Right cardiac atrium (tissue), 5 donors: ENCODE data around the gene PCSK2. TPM values are rescaled to one million over a fixed set of nuclear protein-coding genes. Genes with fewer than 3 reads are reported as not detected.

Experiments used
- ATAC-seq, 2 donors: fragments of 200-7000 bp; cut with Tn5 transposase; one replicate each; pipeline versions ENCODE4 v1.8.0 to v1.9.1; 2020; ENCODE audit warnings: moderate library complexity in 2 of 2, mild to moderate bottlenecking in 1 of 2
- DNase-seq, 3 donors: peaks; one replicate each; pipeline ENCODE4 v3.0.0-alpha.2; 2020
- H3K27ac ChIP-seq: one replicate; pipeline ENCODE4 v1.5.1; 2013; ENCODE audit warnings: mild to moderate bottlenecking, low read length, control low read depth, moderate library complexity
- H3K27me3 ChIP-seq: one replicate; pipeline ENCODE4 v1.6.1; 2013; ENCODE audit not compliant: control insufficient read depth, insufficient read depth
- H3K4me1 ChIP-seq: one replicate; pipeline ENCODE4 v1.6.1; 2013; ENCODE audit warnings: low read length; ENCODE audit not compliant: control insufficient read depth, insufficient read depth
- H3K4me3 ChIP-seq: one replicate; pipeline ENCODE4 v1.5.1; 2013; ENCODE audit warnings: low read length, control low read depth
- H3K9me3 ChIP-seq: one replicate; pipeline ENCODE4 v1.6.1; 2013; ENCODE audit warnings: low read length; ENCODE audit not compliant: control insufficient read depth
- WGBS: extraction: QIAGEN DNeasy Blood & Tissue Kit; methylation state at CpG from one replicate; pipeline ENCODE4 v1.1.7; 2013; 5-methylcytosine and 5-hydroxymethylcytosine counted together
- intact Hi-C, 4 donors: fragments of 100-400 bp; cut with DNase I; formaldehyde crosslinking; loops; one replicate each; pipeline versions ENCODE4 v1.11.0 to v1.14.0; 2022 to 2023
- polyA plus RNA-seq: library from polyadenylated mRNA; stranded (reverse); fragments of 200-250 nt; gene quantifications from one replicate; pipeline ENCODE4 v1.2.3, GENCODE V29; 2013
- total RNA-seq, 4 donors: library from RNA; stranded (reverse); fragmentation: NEBNext Ultra II Directional; extraction: Animal tissue kit (Norgen Biotek cat#: 25700); gene quantifications; one replicate each; pipeline ENCODE4 v1.2.1, GENCODE V29; 2021
- donor health status: healthy with polysubstance abuse.
- donor health status: DM: no; HTN: yes; CAD: no.
- donor health status: DM: no; HTN: no; CAD: no.
- donor health status: DM: no; HTN: yes; CAD: no; lungs with severe emphysema.
- donor health status: DM: yes; HTN: yes; CAD: no.

PCSK2 gene
- total and polyA plus RNA-seq, 5 donors, result 1.1 to 3.2 (median 1.9) TPM

GRCh38 chr20:17466641-17467040, 239.8 kb downstream of the PCSK2 start:
- ATAC-seq, result no peak
- 79% methylated on average over 7 of the region's 7 CpGs for WGBS
- intact Hi-C loops, result no loop called here

GRCh38 chr20:17467120-17467655, 240.3 kb downstream of the PCSK2 start:
- Histone ChIP-seq H3K4me3 (no peak overlapping the region), H3K9me3 (no peaks in the 10 kb centered on the region), H3K27me3 (no peaks in the 10 kb centered on the region), H3K27ac (no peak overlapping the region), H3K4me1 (no peaks in the 10 kb centered on the region)
- DNase-seq (no peak), ATAC-seq (no peak)
- WGBS, result 82% methylated on average over 4 of the region's 4 CpGs
- intact Hi-C loops, result no loop called here

More at GRCh38 chr20:17466641-17467040, 239.8 kb downstream of the PCSK2 start:
- H3K27ac ChIP-seq, result no peak overlapping the region
- no peak for DNase-seq
- no peaks in the 10 kb centered on the region for H3K27me3 ChIP-seq
- no peaks in the 10 kb centered on the region for H3K9me3 ChIP-seq
- no peaks in the 10 kb centered on the region for H3K4me1 ChIP-seq
- no peak overlapping the region for H3K4me3 ChIP-seq

GRCh38 chr20:17468073-17468840, 241.4 kb downstream of the PCSK2 start:
- WGBS, result 75% methylated on average over 24 of the region's 24 CpGs
- no peaks in the 10 kb centered on the region for H3K4me1 ChIP-seq
- DNase-seq (no peak), ATAC-seq (no peak)
- H3K4me3 ChIP-seq, result no peak overlapping the region
- intact Hi-C loops, result no loop called here
- H3K27me3 ChIP-seq, result no peaks in the 10 kb centered on the region
- no peak overlapping the region for H3K27ac ChIP-seq
- no peaks in the 10 kb centered on the region for H3K9me3 ChIP-seq

GRCh38 chr20:17469246-17470030, 242.6 kb downstream of the PCSK2 start:
- ATAC-seq, result no peak

GRCh38 chr20:17470521-17470920, 243.7 kb downstream of the PCSK2 start:
- no peak overlapping the region for H3K4me3 ChIP-seq
- intact Hi-C loops, result no loop called here
- no peaks in the 10 kb centered on the region for H3K4me1 ChIP-seq
- H3K9me3 ChIP-seq, result no peaks in the 10 kb centered on the region
- DNase-seq, result no peak
- H3K27me3 ChIP-seq, result no peaks in the 10 kb centered on the region
- no peak for ATAC-seq
- H3K27ac ChIP-seq, result no peak overlapping the region
- WGBS, result 85% methylated on average over 5 of the region's 5 CpGs

More at GRCh38 chr20:17469246-17470030, 242.6 kb downstream of the PCSK2 start:
- intact Hi-C loops, result no loop called here
- Histone ChIP-seq H3K27ac (no peak overlapping the region), H3K4me3 (no peak overlapping the region), H3K9me3 (no peaks in the 10 kb centered on the region), H3K27me3 (no peaks in the 10 kb centered on the region), H3K4me1 (no peaks in the 10 kb centered on the region)
- 83% methylated on average over 7 of the region's 7 CpGs for WGBS
- no peak for DNase-seq

- WGBS, result 70% methylated on average over 9 of the region's 9 CpGs
- intact Hi-C loops, result no loop called here
- Histone ChIP-seq H3K9me3 (no peaks in the 10 kb centered on the region), H3K4me3 (no peak overlapping the region), H3K27me3 (no peaks in the 10 kb centered on the region), H3K27ac (no peak overlapping the region), H3K4me1 (no peaks in the 10 kb centered on the region)
- ATAC-seq (no peak), DNase-seq (no peak)
These were observed 244.1 kb downstream of the PCSK2 start for GRCh38 chr20:17470973-17471372.

GRCh38 chr20:17471606-17472187, 244.9 kb downstream of the PCSK2 start:
- ATAC-seq (no peak), DNase-seq (no peak)
- Histone ChIP-seq H3K9me3 (no peaks in the 10 kb centered on the region), H3K4me1 (no peaks in the 10 kb centered on the region), H3K27ac (no peak overlapping the region), H3K27me3 (no peaks in the 10 kb centered on the region), H3K4me3 (no peak overlapping the region)
- 75% methylated on average over 10 of the region's 10 CpGs for WGBS
- intact Hi-C loops, result no loop called here

GRCh38 chr20:17473659-17474058, 246.8 kb downstream of the PCSK2 start:
- Histone ChIP-seq H3K27me3 (no peaks in the 10 kb centered on the region), H3K9me3 (no peaks in the 10 kb centered on the region), H3K4me1 (no peaks in the 10 kb centered on the region), H3K27ac (no peak overlapping the region), H3K4me3 (no peak overlapping the region)
- intact Hi-C loops, result no loop called here
- ATAC-seq (no peak), DNase-seq (no peak)
- 72% methylated on average over 6 of the region's 6 CpGs for WGBS

- 95% methylated on average over 23 of the region's 23 CpGs for WGBS
- Histone ChIP-seq H3K4me1 (no peaks in the 10 kb centered on the region), H3K4me3 (no peak overlapping the region), H3K27me3 (no peaks in the 10 kb centered on the region), H3K9me3 (no peaks in the 10 kb centered on the region), H3K27ac (no peak overlapping the region)
- DNase-seq (peak in 1 of 3 donors; percentile 53), ATAC-seq (no peak)
- intact Hi-C loops, result no loop called here
These were observed 252.3 kb downstream of the PCSK2 start for GRCh38 chr20:17479063-17479657.

- Histone ChIP-seq H3K27ac (no peak overlapping the region), H3K9me3 (no peaks in the 10 kb centered on the region), H3K4me1 (no peaks in the 10 kb centered on the region), H3K27me3 (no peaks in the 10 kb centered on the region), H3K4me3 (no peak overlapping the region)
- ATAC-seq, result no peak
- WGBS, result 84% methylated on average over 11 of the region's 11 CpGs
- DNase-seq, result no peak
- intact Hi-C loops, result no loop called here
These were observed 253.9 kb downstream of the PCSK2 start for GRCh38 chr20:17480696-17481095.
